ENCODE results near the gene GSDME.

The GSDME gene

GRCh38 chr7:24722386-24723177, 34.7 kb downstream of the GSDME start:
- no peak for DNase-seq (ENCODE audit: low read depth in 2 of 2)

- DNase-seq (ENCODE audit: low read depth in 2 of 2): no peak
Measured at GRCh38 chr7:24721481-24722001, 35.7 kb downstream of the GSDME start.

- no peak for DNase-seq (ENCODE audit: low read depth in 2 of 2)
Measured at GRCh38 chr7:24720283-24720682, 37.0 kb downstream of the GSDME start.

- no peak for DNase-seq (ENCODE audit: low read depth in 2 of 2)
Measured at GRCh38 chr7:24718977-24719491, 38.2 kb downstream of the GSDME start.

- no peak for DNase-seq (ENCODE audit: low read depth in 2 of 2)
Measured at GRCh38 chr7:24718431-24718831, 38.8 kb downstream of the GSDME start.

- no peak for DNase-seq (ENCODE audit: low read depth in 2 of 2)
Measured at GRCh38 chr7:24717694-24718320, 39.5 kb downstream of the GSDME start.

- no peak for DNase-seq (ENCODE audit: low read depth in 2 of 2)
Measured at GRCh38 chr7:24717247-24717622, 40.0 kb downstream of the GSDME start.

- no peak for DNase-seq (ENCODE audit: low read depth in 2 of 2)
Measured at GRCh38 chr7:24716480-24717246, 40.6 kb downstream of the GSDME start.

- DNase-seq (ENCODE audit: low read depth in 2 of 2): no peak
Measured at GRCh38 chr7:24715661-24716479, 41.4 kb downstream of the GSDME start.

- DNase-seq (ENCODE audit: low read depth in 2 of 2): no peak
Measured at GRCh38 chr7:24715171-24715570, 42.1 kb downstream of the GSDME start.

GRCh38 chr7:24714676-24715010, 42.6 kb downstream of the GSDME start:
- no peak for DNase-seq (ENCODE audit: low read depth in 2 of 2)

GRCh38 chr7:24713850-24714675, 43.2 kb downstream of the GSDME start:
- no peak for DNase-seq (ENCODE audit: low read depth in 2 of 2)

GRCh38 chr7:24713039-24713793, 44.0 kb downstream of the GSDME start:
- DNase-seq (ENCODE audit: low read depth in 2 of 2): no peak

- no peak for DNase-seq (ENCODE audit: low read depth in 2 of 2)
Measured at GRCh38 chr7:24709585-24710360, 47.5 kb downstream of the GSDME start.

- DNase-seq (ENCODE audit: low read depth in 2 of 2): no peak
Measured at GRCh38 chr7:24709051-24709450, 48.2 kb downstream of the GSDME start.

- DNase-seq (ENCODE audit: low read depth in 2 of 2): no peak
Measured at GRCh38 chr7:24707988-24708615, 49.2 kb downstream of the GSDME start.

- DNase-seq (ENCODE audit: low read depth in 2 of 2): no peak
Measured at GRCh38 chr7:24706211-24707170, 50.8 kb downstream of the GSDME start.

Measured in stimulated activated CD4-positive, alpha-beta T cell treated with anti-CD3 and anti-CD28 coated beads, Interleukin-12 subunit alpha, Interleukin-12 subunit beta, amount 100 ng/mL, for 24 hours (primary cell).